H1 (cell line): ENCODE results near the gene ADAMTS4. TPM values are rescaled to one million over a fixed set of nuclear protein-coding genes. Genes with fewer than 3 reads are reported as not detected.

Source experiments
- CTCF ChIA-PET: fragments of 300-600 bp; sonication (Branson Sonifier 250); formaldehyde crosslinking; loops from one replicate; lab custom pipeline; 2021; ENCODE audit not compliant: partially characterized antibody; lab: Charles Lee
- POLR2A ChIA-PET: fragments of 300-600 bp; sonication (Branson Sonifier 250); formaldehyde crosslinking; loops from one replicate; lab custom pipeline; 2021; ENCODE audit warnings: inconsistent platforms; ENCODE audit not compliant: partially characterized antibody; lab: Charles Lee
- DNase-seq, 2 experiments: peaks; one replicate each; pipeline versions ENCODE4 v3.0.0 to v3.0.0-alpha.2; 2010 to 2022; ENCODE audit warnings: low spot score in 2 of 2, low read depth in 1 of 2, mixed read lengths in 1 of 2
- FAIRE-seq: peaks from 2 replicates; lab custom pipeline; 2011; peaks lifted over from hg19 to GRCh38; lab: Jason Lieb, UNC
- H2AFZ ChIP-seq: 2 replicates; pipeline ENCODE4 v1.8.1; 2012; ENCODE audit warnings: low read length, inconsistent platforms
- H2AK5ac ChIP-seq: 2 replicates; pipeline ENCODE4 v1.6.1; 2013; ENCODE audit warnings: low read depth, low read length
- H2BK120ac ChIP-seq: replicated peaks from 2 replicates; pipeline ENCODE3; 2013; ENCODE audit warnings: low read depth, low read length, inconsistent platforms
- H2BK12ac ChIP-seq: 2 replicates; pipeline ENCODE4 v1.6.1; 2013; ENCODE audit warnings: low read depth, low read length
- H2BK15ac ChIP-seq: 2 replicates; pipeline ENCODE4 v1.6.1; 2013; ENCODE audit warnings: low read length
- H2BK20ac ChIP-seq: 2 replicates; pipeline ENCODE4 v1.6.1; 2013; ENCODE audit warnings: low read length
- H2BK5ac ChIP-seq: 2 replicates; pipeline ENCODE4 v1.6.1; 2013; ENCODE audit warnings: low read depth, low read length
- H3K14ac ChIP-seq: 2 replicates; pipeline ENCODE4 v1.6.1; 2013; ENCODE audit warnings: inconsistent platforms; ENCODE audit not compliant: insufficient read length
- H3K18ac ChIP-seq: 2 replicates; pipeline ENCODE4 v1.6.1; 2013; ENCODE audit warnings: low read length; ENCODE audit errors: extremely low read depth
- H3K23ac ChIP-seq: 2 replicates; pipeline ENCODE4 v1.6.1; 2013; ENCODE audit warnings: inconsistent platforms; ENCODE audit not compliant: insufficient read length
- H3K23me2 ChIP-seq: 2 replicates; pipeline ENCODE4 v1.6.1; 2013; ENCODE audit warnings: low read depth, low read length
- H3K27ac ChIP-seq: 2 replicates; pipeline ENCODE4 v1.6.1; 2011; ENCODE audit warnings: low read depth, low read length, inconsistent platforms
- H3K27me3 ChIP-seq, 4 experiments: replicated peaks in 1 of 4; 1 replicate in 1 of 4; 2 replicates in 3 of 4; pipeline versions ENCODE4 v1.6.1 to v1.8.1; 2011 to 2013; ENCODE audit warnings: low read length in 3 of 4, mild to moderate bottlenecking in 3 of 4, inconsistent platforms in 2 of 4, mixed read lengths in 2 of 4, moderate library complexity in 1 of 4; ENCODE audit not compliant: control insufficient read depth in 3 of 4, insufficient read depth in 3 of 4; ENCODE audit errors: extremely low read depth in 1 of 4
- H3K36me3 ChIP-seq, 4 experiments: 2 replicates each; pipeline versions ENCODE4 v1.6.1 to v1.8.1; 2011 to 2013; ENCODE audit warnings: mild to moderate bottlenecking in 4 of 4, low read length in 3 of 4, moderate library complexity in 2 of 4, control low read depth in 1 of 4, inconsistent platforms in 1 of 4; ENCODE audit not compliant: insufficient read depth in 4 of 4, control insufficient read depth in 2 of 4
- H3K4ac ChIP-seq: replicated peaks from 2 replicates; pipeline ENCODE3; 2013; ENCODE audit warnings: low read length, low read depth, mixed read lengths, inconsistent platforms; ENCODE audit not compliant: insufficient read length
- H3K4me1 ChIP-seq, 4 experiments: replicated peaks in 1 of 4; 1 replicate in 1 of 4; 2 replicates in 3 of 4; pipeline versions ENCODE4 v1.6.1 to v1.8.1; 2011 to 2013; ENCODE audit warnings: low read length in 3 of 4, inconsistent platforms in 2 of 4, mixed read lengths in 1 of 4; ENCODE audit not compliant: insufficient read depth in 4 of 4, control insufficient read depth in 3 of 4
- H3K4me2 ChIP-seq, 2 experiments: 2 replicates each; pipeline versions ENCODE4 v1.6.1 to v1.8.1; 2011 to 2013; ENCODE audit warnings: low read depth in 2 of 2, low read length in 2 of 2, control low read depth in 1 of 2, inconsistent platforms in 1 of 2, mild to moderate bottlenecking in 1 of 2; ENCODE audit not compliant: insufficient read depth in 1 of 2
- H3K4me3 ChIP-seq, 4 experiments: fragments of 200-600, 300-600 bp in 1 of 4; sonication (generic), shearing (Covaris generic), sonication (Bioruptor Twin) in 1 of 4; 2 replicates each; pipeline versions ENCODE4 v1.5.1 to v1.8.1; 2011 to 2016; ENCODE audit warnings: low read length in 4 of 4, low read depth in 3 of 4, control low read depth in 2 of 4, inconsistent platforms in 2 of 4, mild to moderate bottlenecking in 2 of 4, mixed read lengths in 1 of 4, moderate library complexity in 1 of 4; ENCODE audit not compliant: insufficient read depth in 2 of 4; ENCODE audit errors: extremely low read depth in 1 of 4
- H3K56ac ChIP-seq: replicated peaks from 2 replicates; pipeline ENCODE3; 2013; ENCODE audit warnings: low read depth, mild to moderate bottlenecking, mixed read lengths, low read length, inconsistent platforms; ENCODE audit not compliant: insufficient read length
- H3K79me1 ChIP-seq: 2 replicates; pipeline ENCODE4 v1.6.1; 2013; ENCODE audit warnings: low read depth, low read length, control low read depth
- H3K79me2 ChIP-seq, 2 experiments: 2 replicates each; pipeline versions ENCODE4 v1.6.1 to v1.8.1; 2012 to 2013; ENCODE audit warnings: low read length in 2 of 2, mild to moderate bottlenecking in 2 of 2, inconsistent platforms in 1 of 2; ENCODE audit not compliant: insufficient read depth in 2 of 2, control insufficient read depth in 1 of 2
- H3K9ac ChIP-seq, 4 experiments: replicated peaks in 1 of 4; 1 replicate in 1 of 4; 2 replicates in 3 of 4; pipeline versions ENCODE4 v1.6.1 to v1.8.1; 2011 to 2013; ENCODE audit warnings: low read depth in 3 of 4, low read length in 3 of 4, control low read depth in 2 of 4, mild to moderate bottlenecking in 2 of 4, moderate library complexity in 2 of 4, inconsistent platforms in 1 of 4; ENCODE audit errors: extremely low read depth in 1 of 4
- H3K9me3 ChIP-seq, 2 experiments: 2 replicates each; pipeline versions ENCODE4 v1.6.1 to v1.8.1; 2012 to 2013; ENCODE audit warnings: mild to moderate bottlenecking in 2 of 2, moderate library complexity in 2 of 2, control low read depth in 1 of 2, inconsistent platforms in 1 of 2, low read depth in 1 of 2, low read length in 1 of 2, mixed read lengths in 1 of 2; ENCODE audit not compliant: insufficient read depth in 2 of 2
- H4K20me1 ChIP-seq, 2 experiments: replicated peaks in 1 of 2; 2 replicates each; pipeline versions ENCODE3 to v1.8.1; 2011 to 2013; ENCODE audit warnings: inconsistent platforms in 2 of 2, low read length in 2 of 2, mild to moderate bottlenecking in 1 of 2; ENCODE audit not compliant: insufficient read depth in 2 of 2, control insufficient read depth in 1 of 2
- H4K5ac ChIP-seq: 2 replicates; pipeline ENCODE4 v1.6.1; 2013; ENCODE audit warnings: low read length, low read depth, mixed read lengths, inconsistent platforms; ENCODE audit not compliant: insufficient read length
- H4K8ac ChIP-seq: 2 replicates; pipeline ENCODE4 v1.8.0; 2013; ENCODE audit warnings: mild to moderate bottlenecking, moderate library complexity, low read length, inconsistent platforms; ENCODE audit not compliant: insufficient read depth; ENCODE audit errors: extremely low read depth
- H4K91ac ChIP-seq: replicated peaks from 2 replicates; pipeline ENCODE3; 2013; ENCODE audit warnings: low read length, mixed read lengths, inconsistent platforms; ENCODE audit not compliant: insufficient read length
- BACH1 ChIP-seq: IDR thresholded peaks from 2 replicates; pipeline ENCODE4 v1.6.1; 2012; ENCODE audit warnings: low read length, improper control_type of control experiment
- BRCA1 ChIP-seq: IDR thresholded peaks from 2 replicates; pipeline ENCODE4 v1.6.1; 2012; ENCODE audit warnings: low read depth, low read length, improper control_type of control experiment
- CBX8 ChIP-seq: fragments of 300-800, 300-1000 bp; sonication (generic); IDR thresholded peaks from 2 replicates; pipeline ENCODE4 v1.7.1; 2016; ENCODE audit warnings: low read depth, low read length, borderline replicate concordance
- CEBPB ChIP-seq: IDR thresholded peaks from 2 replicates; pipeline ENCODE4 v1.6.1; 2012; ENCODE audit warnings: low read depth, low read length
- GABPA ChIP-seq: IDR thresholded peaks from 2 replicates; pipeline ENCODE4 v1.6.1; 2011; ENCODE audit warnings: mild to moderate bottlenecking, low read length, moderate library complexity, borderline replicate concordance; ENCODE audit not compliant: insufficient read depth
- JUN ChIP-seq: IDR thresholded peaks from 2 replicates; pipeline ENCODE4 v1.6.1; 2011; ENCODE audit warnings: low read depth, mild to moderate bottlenecking, improper control_type of control experiment, low read length
- KDM4A ChIP-seq: IDR thresholded peaks from one replicate; pipeline ENCODE4 v1.7.1; 2012; ENCODE audit warnings: low read depth, mild to moderate bottlenecking, moderate library complexity, low read length, inconsistent platforms; ENCODE audit not compliant: severe bottlenecking
- RAD21 ChIP-seq, 2 experiments: IDR thresholded peaks in 1 of 2; conservative IDR thresholded peaks in 1 of 2; 2 replicates each; pipeline ENCODE4 v1.6.1; 2011; ENCODE audit warnings: low read depth in 2 of 2, low read length in 2 of 2, improper control_type of control experiment in 1 of 2, inconsistent platforms in 1 of 2, mild to moderate bottlenecking in 1 of 2, moderate library complexity in 1 of 2
- SIN3A ChIP-seq, 2 experiments: IDR thresholded peaks in 1 of 2; conservative IDR thresholded peaks in 1 of 2; 2 replicates each; pipeline ENCODE4 v1.6.1; 2011 to 2012; ENCODE audit warnings: low read length in 2 of 2, improper control_type of control experiment in 1 of 2, low read depth in 1 of 2, mild to moderate bottlenecking in 1 of 2
- SIRT6 ChIP-seq: IDR thresholded peaks from one replicate; pipeline ENCODE4 v1.7.1; 2012; ENCODE audit warnings: low read length, inconsistent platforms
- SP1 ChIP-seq: IDR thresholded peaks from 2 replicates; pipeline ENCODE4 v1.6.1; 2011; ENCODE audit warnings: low read depth, low read length
- SP2 ChIP-seq: IDR thresholded peaks from 2 replicates; pipeline ENCODE4 v1.6.1; 2012; ENCODE audit warnings: mild to moderate bottlenecking, low read length, inconsistent platforms
- YY1 ChIP-seq: IDR thresholded peaks from 2 replicates; pipeline ENCODE4 v1.6.1; 2011; ENCODE audit warnings: low read depth, mild to moderate bottlenecking, low read length
- WGBS, 2 experiments: shearing (Covaris generic) in 1 of 2; methylation state at CpG; one replicate each; pipeline versions ENCODE4 v1.1.6 to v1.1.7; 2013 to 2015; ENCODE audit warnings: low lambda C conversion rate in 2 of 2, mixed read lengths in 2 of 2, inconsistent platforms in 1 of 2, low coverage in 1 of 2, missing lambda C conversion rate in 1 of 2; ENCODE audit not compliant: insufficient replicate concordance in 2 of 2, insufficient coverage in 1 of 2, insufficient read length in 1 of 2; ENCODE audit errors: extremely low coverage in 1 of 2, missing lambda C conversion rate in 1 of 2; 5-methylcytosine and 5-hydroxymethylcytosine counted together
- polyA plus RNA-seq, 7 experiments: library from polyadenylated mRNA; depleted of rRNA in 3 of 7; stranded (reverse) in 5 of 7; unstranded in 2 of 7; fragments of >200 nt in 5 of 7; fragments of 200-250 nt in 2 of 7; gene quantifications; 1 replicate in 5 of 7; 2 replicates in 1 of 7; 4 replicates in 1 of 7; pipeline versions ENCODE4 v1.2.1 to v1.2.3, GENCODE V29; 2011 to 2013; ENCODE audit warnings: missing spikeins in 2 of 7, mixed read lengths in 2 of 7
- total RNA-seq: library from RNA; stranded (reverse); fragmentation: NEBNext Ultra II Directional; extraction: Animal tissue kit (Norgen Biotek cat#: 25700); gene quantifications from 2 replicates; pipeline ENCODE4 v1.2.1, GENCODE V29; 2021
- TF ChIP-seq, protein P1 (sequence below): IDR thresholded peaks from 2 replicates; pipeline ENCODE4 v1.6.1; 2012; ENCODE audit warnings: inconsistent platforms

The ADAMTS4 gene
- total and polyA plus RNA-seq, 2 of the 8 experiments (the other 6 are each of a cell fraction or from before 2014, with no cell fraction given) = 4.6 to 7.2 TPM

DNA sequence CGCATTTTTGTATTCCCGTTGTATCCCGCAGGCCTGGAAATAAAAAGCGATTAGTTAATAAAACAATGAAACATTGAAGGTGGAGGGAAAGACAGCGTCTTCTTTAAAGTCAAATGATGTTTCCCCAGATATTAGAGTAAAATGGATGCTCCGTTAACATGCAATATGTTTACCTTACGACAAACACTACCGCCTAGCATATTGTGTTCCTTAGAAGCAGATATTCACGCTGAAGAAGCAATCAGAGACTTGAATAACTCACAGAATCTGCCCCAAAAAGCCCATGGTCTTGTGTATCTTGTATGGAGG is 21.0 kb downstream of the ADAMTS4 start:
- H2BK12ac ChIP-seq = peak overlapping the region; percentile 83; the same call in 1 of the 2 replicates
- peaks cover 2% of the 10 kb centered on the region; the same call in 1 of the 2 replicates for H3K23me2 ChIP-seq
- no peak overlapping the region for H3K4ac ChIP-seq
- no peak overlapping the region for H2AK5ac ChIP-seq
- H3K4me3 ChIP-seq = peak overlapping the region; percentile 66 to 96 (median 84); a peak in 6 of 8 replicates
- peaks cover 5 to 25% (median 12%) of the 10 kb centered on the region in 4 experiments; a peak in 5 of 8 replicates for H3K36me3 ChIP-seq
- H2BK20ac ChIP-seq = no peak overlapping the region
- peaks cover 0 to 6% of the 10 kb centered on the region in 2 experiments for H4K20me1 ChIP-seq
- peaks cover 0 to 13% (median under 1%) of the 10 kb centered on the region in 4 experiments; a peak in 3 of 7 replicates for H3K4me1 ChIP-seq
- H3K56ac ChIP-seq = no peak overlapping the region
- FAIRE-seq (no peak), DNase-seq (no peak)
- 0 out of 2 replicates have a peak overlapping the region, but pooled peaks have one; percentile 84 for H4K8ac ChIP-seq
- no peak overlapping the region for H4K5ac ChIP-seq
- H2BK15ac ChIP-seq = no peak overlapping the region; the same call in 1 of the 2 replicates
- H3K9ac ChIP-seq = no peak overlapping the region; a peak in 1 of 7 replicates
- H3K23ac ChIP-seq = no peak overlapping the region
- H3K9me3 ChIP-seq = no peaks in the 10 kb centered on the region
- H2AFZ ChIP-seq = peak overlapping the region; percentile 55
- H3K14ac ChIP-seq = no peak overlapping the region
- H3K79me1 ChIP-seq = peaks cover 4% of the 10 kb centered on the region
- CTCF ChIA-PET = interaction anchor here (0.9 to 2.5 kb wide), 2 partner anchors 14 to 1309 kb away, joined by 3 to 11 read pairs; no protein-coding TSS in a partner anchor
- POLR2A ChIA-PET = interaction anchor here (0.7 to 4.0 kb wide), 7 partner anchors 11 to 262 kb away, joined by 3 to 51 read pairs (median 11); partner anchors contain the start of genes ADAMTS4, DEDD, F11R and NDUFS2
- no peak overlapping the region for H3K27ac ChIP-seq
- peaks cover 0 to 4% of the 10 kb centered on the region in 2 experiments; a peak in 1 of 4 replicates for H3K79me2 ChIP-seq
- no peak overlapping the region for H4K91ac ChIP-seq
- no peak overlapping the region for H3K18ac ChIP-seq
- no peaks in the 10 kb centered on the region for H3K27me3 ChIP-seq
- 36% methylated on average over 9 of the region's 9 CpGs; no CpG with 5 or more reads in 1 of the 2 experiments for WGBS, 2 experiments
- H3K4me2 ChIP-seq = peak overlapping the region; percentile 61 to 93
- peak overlapping the region; percentile 99; the same call in 1 of the 2 replicates for H2BK5ac ChIP-seq
- H2BK120ac ChIP-seq = no peak overlapping the region
- no peak for TF ChIP-seq KDM4A
- no peak for TF ChIP-seq SP2
- no peak for TF ChIP-seq BRCA1
- no peak for TF ChIP-seq JUN
- no peak for TF ChIP-seq SIN3A (conservative IDR thresholded peaks at IDR 0.05 in 1 of 2, IDR thresholded peaks at IDR 0.05 in 1 of 2; ENCODE audit: low read depth in 1 of 2, low read length in 2 of 2)
- TF ChIP-seq BACH1 = no peak
- TF ChIP-seq YY1 = no peak
- no peak for TF ChIP-seq CBX8
- TF ChIP-seq CEBPB = no peak
- no peak for TF ChIP-seq SP1
- no peak for TF ChIP-seq SIRT6
- TF ChIP-seq, protein P1, sequence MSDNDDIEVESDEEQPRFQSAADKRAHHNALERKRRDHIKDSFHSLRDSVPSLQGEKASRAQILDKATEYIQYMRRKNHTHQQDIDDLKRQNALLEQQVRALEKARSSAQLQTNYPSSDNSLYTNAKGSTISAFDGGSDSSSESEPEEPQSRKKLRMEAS = no peak
- no peak for TF ChIP-seq GABPA
- TF ChIP-seq RAD21 (IDR thresholded peaks at IDR 0.05 in 1 of 2, conservative IDR thresholded peaks at IDR 0.05 in 1 of 2; ENCODE audit: low read depth in 2 of 2, low read length in 2 of 2) = no peak
